Gastroesophageal sphincter (tissue), 4 donors: Measurements from ENCODE around the gene ACSM3. TPM values are rescaled to one million over a fixed set of nuclear protein-coding genes. Genes with fewer than 3 reads are reported as not detected.
"Not testable (repeated sequence)": the region's sequence is repeated elsewhere in the genome, so short reads cannot be mapped to it uniquely, and the experiment has no call there.

Source experiments
- ATAC-seq: fragments of 150-250 bp; one replicate; pipeline ENCODE4 v1.9.1; 2016; ENCODE audit warnings: mild to moderate bottlenecking, moderate library complexity
- H3K27ac ChIP-seq, 4 donors: fragments of 200-600 bp; sonication (generic) in 3 of 4; 1 replicate in 3 of 4; 2 replicates in 1 of 4; pipeline ENCODE4 v1.5.1; 2016 to 2019
- H3K27me3 ChIP-seq: fragments of 200-600 bp; sonication (generic); one replicate; pipeline ENCODE4 v1.5.1; 2019
- H3K36me3 ChIP-seq, 2 donors: fragments of 200-600 bp; sonication (generic); one replicate each; pipeline ENCODE4 v1.5.1; 2019; ENCODE audit warnings: control low read depth in 1 of 2
- H3K4me1 ChIP-seq, 3 donors: fragments of 200-600 bp; sonication (generic); 1 replicate in 2 of 3; 2 replicates in 1 of 3; pipeline ENCODE4 v1.5.1; 2016 to 2019; ENCODE audit warnings: control low read depth in 2 of 3
- H3K4me3 ChIP-seq, 2 donors: fragments of 200-600 bp; sonication (generic); one replicate each; pipeline ENCODE4 v1.5.1; 2019; ENCODE audit warnings: mild to moderate bottlenecking in 1 of 2, moderate library complexity in 1 of 2
- H3K9me3 ChIP-seq, 3 donors: fragments of 200-600 bp; sonication (generic); one replicate each; pipeline ENCODE4 v1.5.1; 2017 to 2019; ENCODE audit warnings: control low read depth in 2 of 3
- EP300 ChIP-seq: sonication (generic); formaldehyde crosslinking; IDR thresholded peaks from one replicate; pipeline ENCODE4 v1.6.1; 2017; ENCODE audit warnings: antibody characterized with exemption, mild to moderate bottlenecking
- POLR2A ChIP-seq, 2 donors: fragments of 450-650 bp; IDR thresholded peaks; one replicate each; pipeline ENCODE4 v1.6.1; 2017; ENCODE audit warnings: antibody characterized with exemption in 2 of 2, mild to moderate bottlenecking in 2 of 2, moderate library complexity in 1 of 2
- POLR2AphosphoS5 ChIP-seq: sonication (generic); formaldehyde crosslinking; IDR thresholded peaks from one replicate; pipeline ENCODE4 v1.6.1; 2017; ENCODE audit warnings: antibody characterized with exemption
- WGBS, 2 donors: methylation state at CpG; one replicate each; pipeline ENCODE4 v1.1.5; 2018; ENCODE audit warnings: low coverage in 1 of 2; 5-methylcytosine and 5-hydroxymethylcytosine counted together
- total RNA-seq, 4 donors: library from RNA; depleted of rRNA; stranded (reverse); fragments of >200 nt; gene quantifications; one replicate each; pipeline ENCODE4 v1.1.0, GENCODE V29; 2016
- TF ChIP-seq, protein P1 (sequence below), 4 experiments: fragments of 200-600 bp in 2 of 4; fragments of 450-650 bp in 2 of 4; sonication (generic) in 1 of 4; IDR thresholded peaks; one replicate each; pipeline ENCODE4 v1.5.1; 2017 to 2019; ENCODE audit warnings: antibody characterized with exemption in 4 of 4, mild to moderate bottlenecking in 2 of 4, moderate library complexity in 2 of 4

The ACSM3 gene
- total RNA-seq, 4 donors from 2014 or later: 4.5 to 24.8 (median 6.8) TPM

GRCh38 chr16:20760346-20760745, 3.5 kb upstream of the ACSM3 start:
- H3K27ac ChIP-seq: no peak overlapping the region
- TF ChIP-seq POLR2A (IDR thresholded peaks at IDR 0.05) (no peak), EP300 (no peak), POLR2AphosphoS5 (no peak)
- TF ChIP-seq, protein P1, sequence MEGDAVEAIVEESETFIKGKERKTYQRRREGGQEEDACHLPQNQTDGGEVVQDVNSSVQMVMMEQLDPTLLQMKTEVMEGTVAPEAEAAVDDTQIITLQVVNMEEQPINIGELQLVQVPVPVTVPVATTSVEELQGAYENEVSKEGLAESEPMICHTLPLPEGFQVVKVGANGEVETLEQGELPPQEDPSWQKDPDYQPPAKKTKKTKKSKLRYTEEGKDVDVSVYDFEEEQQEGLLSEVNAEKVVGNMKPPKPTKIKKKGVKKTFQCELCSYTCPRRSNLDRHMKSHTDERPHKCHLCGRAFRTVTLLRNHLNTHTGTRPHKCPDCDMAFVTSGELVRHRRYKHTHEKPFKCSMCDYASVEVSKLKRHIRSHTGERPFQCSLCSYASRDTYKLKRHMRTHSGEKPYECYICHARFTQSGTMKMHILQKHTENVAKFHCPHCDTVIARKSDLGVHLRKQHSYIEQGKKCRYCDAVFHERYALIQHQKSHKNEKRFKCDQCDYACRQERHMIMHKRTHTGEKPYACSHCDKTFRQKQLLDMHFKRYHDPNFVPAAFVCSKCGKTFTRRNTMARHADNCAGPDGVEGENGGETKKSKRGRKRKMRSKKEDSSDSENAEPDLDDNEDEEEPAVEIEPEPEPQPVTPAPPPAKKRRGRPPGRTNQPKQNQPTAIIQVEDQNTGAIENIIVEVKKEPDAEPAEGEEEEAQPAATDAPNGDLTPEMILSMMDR (IDR thresholded peaks at IDR 0.05): no peak
- ATAC-seq: no peak
- peaks cover 0 to 12% (median 0%) of the 10 kb centered on the region in 3 donors for H3K4me1 ChIP-seq
- 65 to 89% methylated on average over 1 to 2 of the region's 2 CpGs for WGBS, 2 donors
- no peaks in the 10 kb centered on the region for H3K36me3 ChIP-seq
- no peaks in the 10 kb centered on the region for H3K27me3 ChIP-seq
- H3K4me3 ChIP-seq: no peak overlapping the region
- no peaks in the 10 kb centered on the region for H3K9me3 ChIP-seq

DNA sequence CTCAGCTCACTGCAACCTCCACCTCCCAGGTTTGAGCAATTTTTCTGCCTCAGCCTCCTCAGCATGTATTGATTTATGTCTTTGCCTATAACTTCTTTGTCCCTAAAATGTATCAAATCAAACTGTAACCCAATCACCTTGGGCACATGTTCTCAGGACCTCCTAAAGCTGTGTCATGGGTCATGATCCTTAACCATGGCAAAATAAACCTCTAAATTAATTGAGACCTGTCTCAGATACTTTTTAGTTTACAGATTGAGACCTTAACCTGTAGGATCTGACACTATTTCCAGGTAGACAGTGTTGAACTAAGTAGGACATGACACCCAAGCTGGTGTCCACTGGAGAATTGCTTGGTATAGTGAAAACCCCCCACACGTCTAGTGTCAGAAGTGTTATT, 2.6 kb upstream of the ACSM3 start:
- WGBS, 2 donors: 58% methylated on average over 1 of the region's 1 CpG; no CpG with 5 or more reads in 1 of the 2 donors
- H3K36me3 ChIP-seq: no peaks in the 10 kb centered on the region
- H3K27ac ChIP-seq: no peak overlapping the region
- ATAC-seq: no peak
- TF ChIP-seq POLR2A (IDR thresholded peaks at IDR 0.05) (no peak), EP300 (no peak), POLR2AphosphoS5 (no peak)
- TF ChIP-seq, protein P1 (IDR thresholded peaks at IDR 0.05): no peak
- H3K27me3 ChIP-seq: no peaks in the 10 kb centered on the region
- H3K4me1 ChIP-seq: peaks cover 0 to 12% (median 0%) of the 10 kb centered on the region in 3 donors
- H3K4me3 ChIP-seq: no peak overlapping the region
- H3K9me3 ChIP-seq: no peaks in the 10 kb centered on the region

DNA sequence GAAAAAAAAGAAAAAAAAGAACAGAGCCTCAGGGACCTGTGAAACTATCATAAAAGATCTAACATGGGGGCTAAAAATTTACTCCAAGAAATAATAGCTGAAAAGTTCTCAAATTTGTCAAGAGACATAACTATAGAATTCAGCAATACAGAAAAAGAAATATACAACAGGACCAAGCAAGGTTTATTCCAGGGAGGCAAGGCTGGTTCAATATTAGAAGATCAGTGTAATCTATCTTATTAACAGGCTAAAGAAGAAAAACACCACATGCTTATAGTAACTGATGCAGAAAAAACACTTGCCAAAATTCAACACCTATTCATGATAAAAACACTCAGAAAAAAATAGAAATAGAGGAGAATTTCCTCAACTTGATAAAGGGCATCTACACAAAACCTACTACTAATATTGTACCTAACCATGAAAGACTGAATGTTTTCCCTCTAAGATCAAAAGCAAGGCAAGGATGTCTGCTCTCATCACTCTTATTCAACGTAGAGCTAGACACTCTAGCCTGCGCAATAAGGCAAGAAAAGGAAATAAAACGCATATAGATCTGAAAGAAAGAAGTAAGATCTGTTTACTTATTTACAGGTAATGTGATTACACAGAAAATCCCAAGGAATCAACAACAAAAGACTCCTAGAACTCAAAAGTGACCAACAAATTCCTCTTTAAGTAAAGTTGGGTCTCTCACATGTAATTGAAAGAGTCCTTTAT, 1.2 kb upstream of the ACSM3 start:
- H3K27ac ChIP-seq: peak overlapping the region in 2 of 4 donors; percentile 69 to 76
- TF ChIP-seq EP300: no peak
- no peak for TF ChIP-seq POLR2A (IDR thresholded peaks at IDR 0.05)
- no peak for TF ChIP-seq POLR2AphosphoS5
- TF ChIP-seq, protein P1 (IDR thresholded peaks at IDR 0.05): no peak
- no peaks in the 10 kb centered on the region for H3K9me3 ChIP-seq

GRCh38 chr16:20764448-20764847, 634 bp downstream of the ACSM3 start:
- ATAC-seq, H3K9me3 ChIP-seq, H3K27ac ChIP-seq: not testable (repeated sequence)

More for the DNA sequence above, 1.2 kb upstream of the ACSM3 start:
- no peak for ATAC-seq
- Histone ChIP-seq H3K27me3 (no peaks in the 10 kb centered on the region), H3K4me3 (no peak overlapping the region), H3K36me3 (no peaks in the 10 kb centered on the region), H3K4me1 (peaks cover 0 to 12% (median 0%) of the 10 kb centered on the region in 3 donors)
- 90 to 94% methylated on average over 3 of the region's 3 CpGs for WGBS, 2 donors

GRCh38 chr16:20765732-20766131, 1.9 kb downstream of the ACSM3 start:
- no peaks in the 10 kb centered on the region for H3K9me3 ChIP-seq
- WGBS, 2 donors: 93 to 100% methylated on average over 2 of the region's 2 CpGs
- peaks cover 0 to 12% (median 0%) of the 10 kb centered on the region in 3 donors for H3K4me1 ChIP-seq
- TF ChIP-seq, protein P1 (IDR thresholded peaks at IDR 0.05): no peak
- TF ChIP-seq POLR2A (IDR thresholded peaks at IDR 0.05) (no peak), EP300 (no peak), POLR2AphosphoS5 (no peak)
- no peak overlapping the region for H3K4me3 ChIP-seq
- no peaks in the 10 kb centered on the region for H3K36me3 ChIP-seq
- no peak for ATAC-seq
- no peak overlapping the region for H3K27ac ChIP-seq
- no peaks in the 10 kb centered on the region for H3K27me3 ChIP-seq

More at GRCh38 chr16:20764448-20764847, 634 bp downstream of the ACSM3 start:
- not testable (repeated sequence) for H3K4me3 ChIP-seq, H3K36me3 ChIP-seq, H3K27me3 ChIP-seq
- peaks cover 0 to 12% (median 0%) of the 10 kb centered on the region in 3 donors for H3K4me1 ChIP-seq
- 50% methylated on average over 1 of the region's 1 CpG; no CpG with 5 or more reads in 1 of the 2 donors for WGBS, 2 donors
